Measurements from ENCODE around the gene MMS22L. TPM values are rescaled to one million over a fixed set of nuclear protein-coding genes. Genes with fewer than 3 reads are reported as not detected.

The MMS22L gene, protein sequence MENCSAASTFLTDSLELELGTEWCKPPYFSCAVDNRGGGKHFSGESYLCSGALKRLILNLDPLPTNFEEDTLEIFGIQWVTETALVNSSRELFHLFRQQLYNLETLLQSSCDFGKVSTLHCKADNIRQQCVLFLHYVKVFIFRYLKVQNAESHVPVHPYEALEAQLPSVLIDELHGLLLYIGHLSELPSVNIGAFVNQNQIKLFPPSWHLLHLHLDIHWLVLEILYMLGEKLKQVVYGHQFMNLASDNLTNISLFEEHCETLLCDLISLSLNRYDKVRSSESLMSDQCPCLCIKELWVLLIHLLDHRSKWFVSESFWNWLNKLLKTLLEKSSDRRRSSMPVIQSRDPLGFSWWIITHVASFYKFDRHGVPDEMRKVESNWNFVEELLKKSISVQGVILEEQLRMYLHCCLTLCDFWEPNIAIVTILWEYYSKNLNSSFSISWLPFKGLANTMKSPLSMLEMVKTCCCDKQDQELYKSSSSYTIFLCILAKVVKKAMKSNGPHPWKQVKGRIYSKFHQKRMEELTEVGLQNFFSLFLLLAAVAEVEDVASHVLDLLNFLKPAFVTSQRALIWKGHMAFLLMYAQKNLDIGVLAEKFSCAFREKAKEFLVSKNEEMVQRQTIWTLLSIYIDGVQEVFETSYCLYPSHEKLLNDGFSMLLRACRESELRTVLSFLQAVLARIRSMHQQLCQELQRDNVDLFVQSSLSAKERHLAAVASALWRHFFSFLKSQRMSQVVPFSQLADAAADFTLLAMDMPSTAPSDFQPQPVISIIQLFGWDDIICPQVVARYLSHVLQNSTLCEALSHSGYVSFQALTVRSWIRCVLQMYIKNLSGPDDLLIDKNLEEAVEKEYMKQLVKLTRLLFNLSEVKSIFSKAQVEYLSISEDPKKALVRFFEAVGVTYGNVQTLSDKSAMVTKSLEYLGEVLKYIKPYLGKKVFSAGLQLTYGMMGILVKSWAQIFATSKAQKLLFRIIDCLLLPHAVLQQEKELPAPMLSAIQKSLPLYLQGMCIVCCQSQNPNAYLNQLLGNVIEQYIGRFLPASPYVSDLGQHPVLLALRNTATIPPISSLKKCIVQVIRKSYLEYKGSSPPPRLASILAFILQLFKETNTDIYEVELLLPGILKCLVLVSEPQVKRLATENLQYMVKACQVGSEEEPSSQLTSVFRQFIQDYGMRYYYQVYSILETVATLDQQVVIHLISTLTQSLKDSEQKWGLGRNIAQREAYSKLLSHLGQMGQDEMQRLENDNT
- total RNA-seq (10.1 and 12.2 TPM in 2 replicates), polyA plus RNA-seq (2.7 and 3.8 TPM in 2 replicates)

DNA sequence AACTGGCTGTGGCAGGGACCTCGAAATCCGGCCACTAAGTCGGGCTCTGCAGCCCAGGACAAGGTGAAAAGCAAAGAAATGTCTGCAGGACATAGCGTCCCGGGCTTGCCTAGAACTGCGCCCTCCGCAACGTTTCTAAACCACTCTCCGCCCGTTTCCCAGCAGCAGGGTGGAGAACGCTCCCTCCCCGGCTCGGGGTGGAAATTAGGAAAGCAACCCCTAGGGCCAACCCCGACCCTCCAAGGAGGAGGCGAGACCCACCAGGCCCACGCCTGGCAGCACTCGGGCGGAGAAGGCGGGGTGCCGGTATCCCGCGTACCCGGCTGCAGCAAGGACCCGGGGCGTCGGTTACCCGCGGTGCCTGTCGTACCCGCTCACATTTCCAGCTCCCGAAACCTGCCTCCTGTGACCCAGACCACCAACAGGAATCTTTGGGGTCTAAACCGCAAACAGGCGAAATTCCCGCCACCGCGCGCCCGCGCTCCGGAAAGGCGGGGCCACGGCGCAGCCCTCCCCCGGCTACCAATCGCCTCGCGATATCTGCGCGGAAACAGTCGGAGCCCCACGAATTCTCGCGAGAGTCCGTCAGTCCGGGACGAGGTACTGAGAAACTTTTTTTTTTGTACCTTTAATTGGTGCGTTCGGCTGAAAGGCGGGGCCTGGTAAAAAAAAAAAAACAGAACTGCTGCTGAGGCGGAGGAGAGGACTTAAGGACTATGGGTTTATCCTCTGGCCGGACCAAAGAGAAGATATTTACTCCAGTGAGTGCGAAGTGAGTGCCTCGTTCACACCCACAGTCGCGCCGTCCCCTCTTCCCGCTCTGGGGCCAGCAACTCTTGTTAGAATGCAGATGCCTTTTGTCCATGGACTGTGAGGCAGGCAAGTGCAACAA, at the start of gene MMS22L:
TSS of gene MMS22L (minus strand) at position 491 of the 892 bp plus-strand sequence. CDS start 739 bp downstream, outside the sequence.
- Histone ChIP-seq H3K9me2 (replicated peaks; ENCODE audit: insufficient read depth) (no peaks in the 10 kb centered on the region), H2AFZ (peak within 1 kb of the TSS; percentile 88), H3K79me2 (peaks cover 17% of the 10 kb centered on the region), H3K4me2 (peak within 1 kb of the TSS; percentile 89), H3K36me3 (replicated peaks; ENCODE audit: insufficient read depth, low read depth) (no peaks in the 10 kb centered on the region), H3K4me3 (peak within 1 kb of the TSS; percentile 85), H3K9me3 (ENCODE audit: low read depth) (no peaks in the 10 kb centered on the region), H3K4me1 (ENCODE audit: insufficient read depth) (peaks cover 11% of the 10 kb centered on the region), H3K27me3 (no peaks in the 10 kb centered on the region), H4K20me1 (ENCODE audit: insufficient read depth, poor library complexity, severe bottlenecking) (no peaks in the 10 kb centered on the region), H3K27ac (peak within 1 kb of the TSS; percentile 25)
- no peak for TF ChIP-seq EZH2phosphoT487 (IDR thresholded peaks at IDR 0.05; ENCODE audit: low read depth, severe bottlenecking, unreplicated experiment)
- no peak for TF ChIP-seq EZH2 (IDR thresholded peaks at IDR 0.05; ENCODE audit: borderline replicate concordance)
- TF ChIP-seq, protein P1, sequence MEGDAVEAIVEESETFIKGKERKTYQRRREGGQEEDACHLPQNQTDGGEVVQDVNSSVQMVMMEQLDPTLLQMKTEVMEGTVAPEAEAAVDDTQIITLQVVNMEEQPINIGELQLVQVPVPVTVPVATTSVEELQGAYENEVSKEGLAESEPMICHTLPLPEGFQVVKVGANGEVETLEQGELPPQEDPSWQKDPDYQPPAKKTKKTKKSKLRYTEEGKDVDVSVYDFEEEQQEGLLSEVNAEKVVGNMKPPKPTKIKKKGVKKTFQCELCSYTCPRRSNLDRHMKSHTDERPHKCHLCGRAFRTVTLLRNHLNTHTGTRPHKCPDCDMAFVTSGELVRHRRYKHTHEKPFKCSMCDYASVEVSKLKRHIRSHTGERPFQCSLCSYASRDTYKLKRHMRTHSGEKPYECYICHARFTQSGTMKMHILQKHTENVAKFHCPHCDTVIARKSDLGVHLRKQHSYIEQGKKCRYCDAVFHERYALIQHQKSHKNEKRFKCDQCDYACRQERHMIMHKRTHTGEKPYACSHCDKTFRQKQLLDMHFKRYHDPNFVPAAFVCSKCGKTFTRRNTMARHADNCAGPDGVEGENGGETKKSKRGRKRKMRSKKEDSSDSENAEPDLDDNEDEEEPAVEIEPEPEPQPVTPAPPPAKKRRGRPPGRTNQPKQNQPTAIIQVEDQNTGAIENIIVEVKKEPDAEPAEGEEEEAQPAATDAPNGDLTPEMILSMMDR (IDR thresholded peaks at IDR 0.05; ENCODE audit: poor library complexity): no peak
- DNase-seq (ENCODE audit: low spot score): peak; percentile 97
- under 1% methylated on average over 65 of the region's 67 CpGs for WGBS (ENCODE audit: low lambda C conversion rate, missing lambda C conversion rate)

DNA sequence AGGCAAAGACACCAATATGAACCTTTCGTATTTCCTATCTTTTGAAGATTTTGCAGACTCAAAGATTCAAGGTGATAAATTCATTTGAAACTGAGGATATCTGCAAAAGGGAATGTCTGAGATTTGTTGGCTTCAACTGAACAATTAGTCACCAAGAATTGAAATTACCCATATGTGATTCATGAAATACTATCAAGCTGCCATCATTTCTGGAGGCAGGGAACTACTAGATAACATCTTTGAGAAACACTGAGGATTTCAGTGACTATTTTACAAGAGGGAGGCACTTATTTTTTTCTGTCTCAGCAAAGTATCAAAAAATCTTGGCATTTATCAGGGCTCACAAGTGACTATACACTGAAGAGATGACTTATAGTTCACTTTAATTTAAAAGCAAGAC, 39.8 kb upstream of the MMS22L start:
- no peaks in the 10 kb centered on the region for H4K20me1 ChIP-seq (ENCODE audit: insufficient read depth, poor library complexity, severe bottlenecking)
- H3K9me2 ChIP-seq (replicated peaks; ENCODE audit: insufficient read depth): no peaks in the 10 kb centered on the region
- H3K27ac ChIP-seq: no peak overlapping the region
- no peaks in the 10 kb centered on the region for H3K79me2 ChIP-seq
- DNase-seq (ENCODE audit: low spot score): no peak
- H2AFZ ChIP-seq: no peak overlapping the region
- TF ChIP-seq EZH2 (IDR thresholded peaks at IDR 0.05; ENCODE audit: borderline replicate concordance): no peak
- no peak for TF ChIP-seq EZH2phosphoT487 (IDR thresholded peaks at IDR 0.05; ENCODE audit: low read depth, severe bottlenecking, unreplicated experiment)
- TF ChIP-seq, protein P1 (IDR thresholded peaks at IDR 0.05; ENCODE audit: poor library complexity): no peak
- H3K4me3 ChIP-seq: no peak overlapping the region
- no peaks in the 10 kb centered on the region for H3K36me3 ChIP-seq (replicated peaks; ENCODE audit: insufficient read depth, low read depth)
- H3K4me1 ChIP-seq (ENCODE audit: insufficient read depth): no peaks in the 10 kb centered on the region
- no peak overlapping the region for H3K4me2 ChIP-seq
- WGBS (ENCODE audit: low lambda C conversion rate, missing lambda C conversion rate): 96% methylated on average over 1 of the region's 1 CpG
- H3K9me3 ChIP-seq (ENCODE audit: low read depth): no peaks in the 10 kb centered on the region
- H3K27me3 ChIP-seq: no peaks in the 10 kb centered on the region

DNA sequence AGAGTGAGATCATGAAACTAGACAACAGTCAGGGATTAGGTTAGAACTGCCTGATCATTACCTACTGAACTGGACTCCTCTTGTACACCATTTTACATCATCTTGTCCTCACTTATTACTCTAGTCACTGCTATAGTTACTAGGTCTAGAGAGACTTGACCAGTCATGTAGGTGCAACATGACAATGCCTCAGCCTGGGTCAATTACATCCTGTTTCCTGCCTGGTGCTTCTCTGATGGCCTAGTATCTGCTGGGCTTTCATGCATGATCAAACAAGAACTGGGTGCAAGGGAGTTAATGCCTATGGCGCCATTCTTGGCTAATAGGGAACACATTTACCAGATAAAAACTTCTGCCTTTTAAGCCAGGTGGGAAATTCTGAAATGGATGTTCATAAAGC, 39.2 kb upstream of the MMS22L start:
- no peaks in the 10 kb centered on the region for H3K9me3 ChIP-seq (ENCODE audit: low read depth)
- no peak overlapping the region for H3K4me3 ChIP-seq
- TF ChIP-seq EZH2phosphoT487 (IDR thresholded peaks at IDR 0.05; ENCODE audit: low read depth, severe bottlenecking, unreplicated experiment) (no peak), EZH2 (IDR thresholded peaks at IDR 0.05; ENCODE audit: borderline replicate concordance) (no peak)
- TF ChIP-seq, protein P1 (IDR thresholded peaks at IDR 0.05; ENCODE audit: poor library complexity): no peak
- no peaks in the 10 kb centered on the region for H3K4me1 ChIP-seq (ENCODE audit: insufficient read depth)
- H3K4me2 ChIP-seq: no peak overlapping the region
- no peaks in the 10 kb centered on the region for H3K27me3 ChIP-seq
- H3K79me2 ChIP-seq: no peaks in the 10 kb centered on the region
- no peaks in the 10 kb centered on the region for H3K36me3 ChIP-seq (replicated peaks; ENCODE audit: insufficient read depth, low read depth)
- no peaks in the 10 kb centered on the region for H3K9me2 ChIP-seq (replicated peaks; ENCODE audit: insufficient read depth)
- no peaks in the 10 kb centered on the region for H4K20me1 ChIP-seq (ENCODE audit: insufficient read depth, poor library complexity, severe bottlenecking)
- H3K27ac ChIP-seq: no peak overlapping the region
- H2AFZ ChIP-seq: no peak overlapping the region
- no peak for DNase-seq (ENCODE audit: low spot score)
- 92% methylated on average over 1 of the region's 1 CpG for WGBS (ENCODE audit: low lambda C conversion rate, missing lambda C conversion rate)
